LHCN-M2 (cell line): ENCODE data around the gene AKNA. TPM values are rescaled to one million over a fixed set of nuclear protein-coding genes. Genes with fewer than 3 reads are reported as not detected.
A peak's percentile ranks its signal among the peaks of the same experiment; 100 is the strongest.

Source experiments
- DNase-seq: peaks from one replicate; pipeline ENCODE4 v3.0.0-alpha.2; 2012; ENCODE audit warnings: low read depth
- total RNA-seq: library from RNA; depleted of rRNA; stranded (reverse); fragments of >200 nt; gene quantifications from 2 replicates; pipeline ENCODE4 v1.2.3, GENCODE V29; 2014

AKNA gene
- total RNA-seq, 1 experiment from 2014 or later: 3.7 TPM

GRCh38 chr9:114359801-114360200, 28.0 kb downstream of the AKNA start:
- no peak for DNase-seq

- DNase-seq: no peak
Measured at GRCh38 chr9:114357911-114358328, 29.9 kb downstream of the AKNA start.

GRCh38 chr9:114357360-114357759, 30.4 kb downstream of the AKNA start:
- no peak for DNase-seq

GRCh38 chr9:114356792-114357191, 31.0 kb downstream of the AKNA start:
- DNase-seq: no peak

GRCh38 chr9:114355821-114356220, 32.0 kb downstream of the AKNA start:
- no peak for DNase-seq

GRCh38 chr9:114351932-114352331, 35.9 kb downstream of the AKNA start:
- no peak for DNase-seq

- no peak for DNase-seq
Measured at GRCh38 chr9:114350636-114351401, 37.0 kb downstream of the AKNA start.

GRCh38 chr9:114349713-114350480, 37.9 kb downstream of the AKNA start:
- no peak for DNase-seq

GRCh38 chr9:114348906-114349482, 38.8 kb downstream of the AKNA start:
- peak; percentile 95 for DNase-seq

GRCh38 chr9:114348261-114348905, 39.4 kb downstream of the AKNA start:
- no peak for DNase-seq

GRCh38 chr9:114347675-114348074, 40.1 kb downstream of the AKNA start:
- no peak for DNase-seq

GRCh38 chr9:114346146-114346545, 41.6 kb downstream of the AKNA start:
- no peak for DNase-seq

GRCh38 chr9:114345493-114346065, 42.2 kb downstream of the AKNA start:
- no peak for DNase-seq

GRCh38 chr9:114344692-114345091, 43.1 kb downstream of the AKNA start:
- DNase-seq: no peak

- no peak for DNase-seq
Measured at GRCh38 chr9:114344188-114344566, 43.6 kb downstream of the AKNA start.

GRCh38 chr9:114343471-114344187, 44.2 kb downstream of the AKNA start:
- DNase-seq: no peak

- DNase-seq: no peak
Measured at GRCh38 chr9:114342755-114343440, 44.9 kb downstream of the AKNA start.

GRCh38 chr9:114341991-114342390, 45.8 kb downstream of the AKNA start:
- no peak for DNase-seq

- DNase-seq: no peak
Measured at GRCh38 chr9:114341152-114341830, 46.5 kb downstream of the AKNA start.
